Small intestine (tissue), 7 donors: Measurements from ENCODE around the gene AOAH. TPM values are rescaled to one million over a fixed set of nuclear protein-coding genes. Genes with fewer than 3 reads are reported as not detected.
"Not testable (repeated sequence)": the region's sequence is repeated elsewhere in the genome, so short reads cannot be mapped to it uniquely, and the experiment has no call there.

Source experiments
- DNase-seq, 2 donors: peaks; one replicate each; pipeline versions ENCODE4 v3.0.0 to v3.0.0-alpha.2; 2013
- FAIRE-seq: peaks from 2 replicates; lab custom pipeline; 2012; peaks lifted over from hg19 to GRCh38; lab: Jason Lieb, UNC
- H3K27ac ChIP-seq, 3 donors: one replicate each; pipeline ENCODE4 v1.5.1; 2013; ENCODE audit warnings: low read length in 2 of 3, mild to moderate bottlenecking in 2 of 3, control low read depth in 1 of 3, inconsistent platforms in 1 of 3, low read depth in 1 of 3, moderate library complexity in 1 of 3
- H3K27me3 ChIP-seq, 3 donors: one replicate each; pipeline ENCODE4 v1.6.1; 2013; ENCODE audit warnings: low read length in 3 of 3, inconsistent platforms in 1 of 3; ENCODE audit not compliant: control insufficient read depth in 3 of 3, insufficient read depth in 3 of 3
- H3K36me3 ChIP-seq, 3 donors: one replicate each; pipeline ENCODE4 v1.6.1; 2013; ENCODE audit warnings: low read length in 3 of 3, inconsistent platforms in 1 of 3, low read depth in 1 of 3, mild to moderate bottlenecking in 1 of 3, moderate library complexity in 1 of 3; ENCODE audit not compliant: control insufficient read depth in 3 of 3, insufficient read depth in 2 of 3
- H3K4me1 ChIP-seq, 3 donors: one replicate each; pipeline ENCODE4 v1.6.1; 2013; ENCODE audit warnings: low read length in 2 of 3, inconsistent platforms in 1 of 3, low read depth in 1 of 3, mild to moderate bottlenecking in 1 of 3, moderate library complexity in 1 of 3; ENCODE audit not compliant: control insufficient read depth in 3 of 3, insufficient read depth in 2 of 3
- H3K4me3 ChIP-seq, 3 donors: one replicate each; pipeline ENCODE4 v1.5.1; 2013; ENCODE audit warnings: low read length in 3 of 3, control low read depth in 1 of 3, inconsistent platforms in 1 of 3, low read depth in 1 of 3, mild to moderate bottlenecking in 1 of 3, moderate library complexity in 1 of 3
- H3K9me3 ChIP-seq, 2 donors: one replicate each; pipeline ENCODE4 v1.6.1; 2013; ENCODE audit warnings: low read depth in 1 of 2, low read length in 1 of 2; ENCODE audit not compliant: control insufficient read depth in 2 of 2, insufficient read depth in 1 of 2
- WGBS, 3 donors: extraction: QIAGEN DNeasy Blood & Tissue Kit; methylation state at CpG; one replicate each; pipeline ENCODE4 v1.1.7; 2013; 5-methylcytosine and 5-hydroxymethylcytosine counted together
- polyA plus RNA-seq, 4 donors: library from polyadenylated mRNA; stranded (reverse) in 3 of 4; unstranded in 1 of 4; fragments of 200-250 nt in 3 of 4; fragments of 120-200 nt in 1 of 4; gene quantifications; one replicate each; pipeline versions ENCODE4 v1.2.1 to v1.2.3, GENCODE V29; 2013
- donor health status: healthy with polysubstance abuse.
- donor health status: control.
- donor health status: control.
- donor health status: Bipolar disorder and iron deficiency.
- donor health status: healthy.

The AOAH gene
- polyA plus RNA-seq, 4 donors, result 2.9 to 20.4 (median 8.4) TPM

- DNase-seq, result no peak
- no peak for FAIRE-seq
- H3K27ac ChIP-seq, result peak overlapping the region in 1 of 3 donors; percentile 49
- H3K4me3 ChIP-seq, result no peak overlapping the region
- H3K9me3 ChIP-seq, result no peaks in the 10 kb centered on the region
- no peaks in the 10 kb centered on the region for H3K27me3 ChIP-seq
- no peaks in the 10 kb centered on the region for H3K36me3 ChIP-seq
- 81 to 86% (median 81%) methylated on average over 7 of the region's 7 CpGs for WGBS, 3 donors
- peaks cover 0 to 5% (median 0%) of the 10 kb centered on the region in 3 donors for H3K4me1 ChIP-seq
Measured at GRCh38 chr7:36650766-36651312, 73.5 kb downstream of the AOAH start.

GRCh38 chr7:36650320-36650719 lies 74.0 kb downstream of the AOAH start:
- Histone ChIP-seq H3K36me3 (no peaks in the 10 kb centered on the region), H3K9me3 (no peaks in the 10 kb centered on the region), H3K27me3 (no peaks in the 10 kb centered on the region), H3K4me1 (peaks cover 0 to 5% (median 0%) of the 10 kb centered on the region in 3 donors), H3K27ac (no peak overlapping the region), H3K4me3 (no peak overlapping the region)
- DNase-seq, result no peak
- 80 to 92% (median 92%) methylated on average over 4 of the region's 4 CpGs for WGBS, 3 donors
- no peak for FAIRE-seq

GRCh38 chr7:36649319-36649718 lies 75.0 kb downstream of the AOAH start:
- H3K36me3 ChIP-seq, H3K4me3 ChIP-seq, FAIRE-seq, H3K9me3 ChIP-seq, H3K4me1 ChIP-seq, H3K27ac ChIP-seq, H3K27me3 ChIP-seq, DNase-seq: not testable (repeated sequence)
- WGBS, 3 donors, result 95 to 98% (median 96%) methylated on average over 6 of the region's 6 CpGs

- no peak overlapping the region for H3K27ac ChIP-seq
- peaks cover 0 to 5% (median 0%) of the 10 kb centered on the region in 3 donors for H3K4me1 ChIP-seq
- H3K36me3 ChIP-seq, result no peaks in the 10 kb centered on the region
- DNase-seq (no peak), FAIRE-seq (no peak)
- no peak overlapping the region for H3K4me3 ChIP-seq
- no peaks in the 10 kb centered on the region for H3K27me3 ChIP-seq
- no peaks in the 10 kb centered on the region for H3K9me3 ChIP-seq
Measured at GRCh38 chr7:36648441-36648840, 75.9 kb downstream of the AOAH start.

GRCh38 chr7:36644625-36645422 lies 79.5 kb downstream of the AOAH start:
- DNase-seq, result no peak
- no peaks in the 10 kb centered on the region for H3K9me3 ChIP-seq
- peak overlapping the region in 1 of 3 donors; percentile 11 for H3K27ac ChIP-seq
- H3K4me1 ChIP-seq, result no peaks in the 10 kb centered on the region
- no peak for FAIRE-seq
- WGBS, 3 donors, result 78 to 86% (median 84%) methylated on average over 4 of the region's 4 CpGs
- no peaks in the 10 kb centered on the region for H3K27me3 ChIP-seq
- H3K36me3 ChIP-seq, result no peaks in the 10 kb centered on the region
- no peak overlapping the region for H3K4me3 ChIP-seq

GRCh38 chr7:36642414-36642813 lies 81.9 kb downstream of the AOAH start:
- FAIRE-seq (no peak), DNase-seq (no peak)
- H3K27me3 ChIP-seq, result no peaks in the 10 kb centered on the region
- no peaks in the 10 kb centered on the region for H3K9me3 ChIP-seq
- 89 to 92% (median 90%) methylated on average over 4 of the region's 4 CpGs for WGBS, 3 donors
- no peaks in the 10 kb centered on the region for H3K4me1 ChIP-seq
- H3K4me3 ChIP-seq, result no peak overlapping the region
- H3K36me3 ChIP-seq, result no peaks in the 10 kb centered on the region
- H3K27ac ChIP-seq, result no peak overlapping the region

- Histone ChIP-seq H3K4me3 (no peak overlapping the region), H3K4me1 (no peaks in the 10 kb centered on the region), H3K36me3 (no peaks in the 10 kb centered on the region), H3K27me3 (no peaks in the 10 kb centered on the region), H3K9me3 (no peaks in the 10 kb centered on the region), H3K27ac (no peak overlapping the region)
- FAIRE-seq, result no peak
- WGBS, 3 donors, result 94 to 96% (median 96%) methylated on average over 3 of the region's 3 CpGs
- DNase-seq, result no peak
Measured at GRCh38 chr7:36642010-36642409, 82.3 kb downstream of the AOAH start.

- Histone ChIP-seq H3K4me3 (no peak overlapping the region), H3K4me1 (no peaks in the 10 kb centered on the region), H3K9me3 (no peaks in the 10 kb centered on the region), H3K36me3 (no peaks in the 10 kb centered on the region), H3K27ac (no peak overlapping the region), H3K27me3 (no peaks in the 10 kb centered on the region)
- DNase-seq (no peak), FAIRE-seq (no peak)
- 72 to 86% (median 84%) methylated on average over 4 of the region's 4 CpGs for WGBS, 3 donors
Measured at GRCh38 chr7:36640682-36641081, 83.6 kb downstream of the AOAH start.
